ENCODE data around the gene SNX15.

- no peak for TF ChIP-seq EZH2 (IDR thresholded peaks at IDR 0.05; ENCODE audit: borderline replicate concordance, low read depth, low read length, severe bottlenecking)
- TF ChIP-seq CTCF (IDR thresholded peaks at IDR 0.05; ENCODE audit: borderline replicate concordance, extremely low read depth, low read length, poor library complexity, severe bottlenecking), result no peak
Measured at GRCh38 chr11:64998141-64998540, 29.1 kb upstream of the SNX15 start.
